Right lung (tissue), 5 donors: ENCODE results near the gene PSG11. TPM values are rescaled to one million over a fixed set of nuclear protein-coding genes. Genes with fewer than 3 reads are reported as not detected.
"Not testable (repeated sequence)": the region's sequence is repeated elsewhere in the genome, so short reads cannot be mapped to it uniquely, and the experiment has no call there.

ENCODE experiments used
- DNase-seq, 2 donors: peaks; one replicate each; pipeline ENCODE4 v3.0.0-alpha.2; 2013
- polyA plus RNA-seq, 5 donors: library from polyadenylated mRNA; unstranded; fragments of 120-200 nt; gene quantifications; one replicate each; pipeline versions ENCODE4 v1.2.1 to v1.2.3, GENCODE V29; 2013; ENCODE audit warnings: inconsistent platforms in 1 of 5, low replicate concordance in 1 of 5; ENCODE audit not compliant: insufficient read length in 5 of 5, insufficient read depth in 1 of 5

Gene PSG11
- polyA plus RNA-seq, 5 donors = 0.37 TPM; not detected in 4

DNA sequence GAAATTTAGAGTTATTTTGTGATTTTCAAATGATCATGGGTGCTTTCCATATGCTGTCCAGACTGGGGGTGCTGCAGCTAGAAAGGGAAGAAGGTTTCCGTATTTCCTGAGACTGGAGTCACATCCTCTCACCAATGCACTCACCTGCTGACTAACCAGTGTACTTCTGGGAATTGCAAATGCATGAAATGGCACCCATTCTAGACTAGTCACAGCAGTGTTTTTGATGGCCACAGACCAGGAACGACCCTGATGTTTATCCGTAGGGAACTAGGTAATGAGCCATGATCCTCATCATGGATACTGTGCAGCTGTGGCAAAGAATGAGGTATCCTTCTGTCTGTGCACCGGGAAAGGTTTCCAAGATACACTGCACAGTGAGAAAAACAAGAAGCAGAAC is 37.1 kb downstream of the PSG11 start:
- DNase-seq = not testable (repeated sequence)

DNA sequence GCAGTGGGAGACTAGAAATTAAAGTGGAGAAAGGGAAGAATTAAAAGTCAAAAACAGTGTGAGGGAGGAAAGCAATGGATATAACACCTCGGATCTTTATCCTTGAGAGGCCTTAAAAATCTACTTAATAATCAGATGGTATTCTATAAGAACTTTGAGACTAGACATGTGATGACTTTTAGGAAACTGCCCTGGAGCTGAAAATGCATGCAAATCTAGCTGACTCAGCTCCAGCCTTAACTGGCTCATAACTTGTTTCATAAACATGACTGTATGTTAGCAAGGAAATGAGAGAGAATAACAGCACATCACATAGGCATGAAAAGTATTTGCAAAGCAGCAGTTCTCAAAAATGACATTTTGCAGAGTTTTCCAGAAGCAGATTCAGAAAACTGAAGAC is 38.1 kb downstream of the PSG11 start:
- not testable (repeated sequence) for DNase-seq

GRCh38 chr19:42985588-42985987 is 40.7 kb downstream of the PSG11 start:
- DNase-seq = no peak

- not testable (repeated sequence) for DNase-seq
These were observed 44.2 kb downstream of the PSG11 start for GRCh38 chr19:42982111-42982510.

DNA sequence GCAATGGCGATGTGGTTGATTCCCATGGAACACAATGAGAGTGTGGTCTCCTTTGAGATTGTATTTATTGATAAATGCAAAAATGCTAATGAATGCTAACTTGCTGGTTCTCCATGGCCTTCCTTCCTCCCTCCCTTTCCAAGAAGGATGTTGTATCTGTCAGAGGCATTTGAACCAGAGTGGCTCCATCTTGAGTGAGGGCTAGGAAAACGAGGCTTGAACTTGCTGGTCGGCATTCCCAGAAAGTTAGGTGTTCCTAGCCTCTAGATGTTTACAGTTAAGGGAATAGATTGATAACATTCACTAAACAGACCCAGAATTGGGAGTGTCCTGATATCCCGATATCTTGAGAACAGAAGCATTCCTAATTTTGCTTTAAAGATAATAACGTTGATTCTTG is 54.8 kb downstream of the PSG11 start:
- DNase-seq = not testable (repeated sequence)

DNA sequence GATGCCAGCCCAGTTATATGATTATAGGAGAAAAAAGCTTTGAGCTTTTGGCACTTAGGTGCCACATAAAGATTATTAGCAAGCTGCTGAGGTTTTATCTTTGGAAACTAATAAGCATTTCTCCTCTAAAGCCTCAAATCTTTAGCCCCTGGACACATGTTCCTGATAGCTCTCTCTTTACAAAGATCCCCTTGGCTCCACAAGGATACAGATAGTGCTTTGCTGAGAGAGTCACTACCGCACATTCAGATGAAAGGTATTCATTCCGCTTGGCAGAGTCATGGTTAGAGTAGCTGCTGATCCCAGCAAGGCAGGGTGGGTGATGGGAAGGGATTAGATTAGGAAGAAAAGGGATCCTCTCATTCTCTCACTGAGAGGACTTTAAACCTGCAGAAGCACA is 61.1 kb downstream of the PSG11 start:
- DNase-seq = no peak

GRCh38 chr19:42961119-42961518 is 65.2 kb downstream of the PSG11 start:
- no peak for DNase-seq

Other genes with a start within 250 kb of the PSG11 start
- 1 to 10 TPM in 1 of 5 donors, under 1 TPM in 1, not detected in 3; 0.21 to 1.0 TPM for gene PSG1, start 146.8 kb downstream of the PSG11 start, polyA plus RNA-seq
- under 1 TPM in 2 of 5 donors, not detected in 3; 0.20 to 0.30 TPM for gene PSG6, start 108.6 kb downstream of the PSG11 start, polyA plus RNA-seq
- under 1 TPM in 1 of 5 donors, not detected in 4; 0.47 TPM for gene PSG7, start 89.3 kb downstream of the PSG11 start, polyA plus RNA-seq
- under 1 TPM in 1 of 5 donors, not detected in 4; 0.50 TPM for gene PSG2, start 56.2 kb upstream of the PSG11 start, polyA plus RNA-seq
- gene PSG5, start 160.1 kb upstream of the PSG11 start, polyA plus RNA-seq = under 1 TPM in 2 of 5 donors, not detected in 3; 0.24 to 0.68 TPM
- 1 to 10 TPM in 1 of 5 donors, under 1 TPM in 1, not detected in 3; 0.08 to 1.4 TPM for gene PSG4, start 179.2 kb upstream of the PSG11 start, polyA plus RNA-seq
- gene PSG9, start 243.1 kb upstream of the PSG11 start, polyA plus RNA-seq = under 1 TPM in 1 of 5 donors, not detected in 4; 0.70 TPM